Loucy (cell line): ENCODE data around the gene DLGAP1.

Source experiments
- CTCF ChIP-seq: fragments of 200-600 bp; sonication (generic); conservative IDR thresholded peaks from 2 replicates; pipeline ENCODE4 v1.5.1; 2014; ENCODE audit warnings: mild to moderate bottlenecking, antibody characterized with exemption, low read length
- EZH2phosphoT487 ChIP-seq: fragments of 200-600 bp; IDR thresholded peaks from 2 replicates; pipeline ENCODE4 v1.6.1; 2018; ENCODE audit warnings: antibody characterized with exemption, mild to moderate bottlenecking, moderate library complexity, borderline replicate concordance

GRCh38 chr18:4231260-4231659, 223.8 kb downstream of the DLGAP1 start:
- TF ChIP-seq CTCF (no peak), EZH2phosphoT487 (no peak)
